ENCODE results near the gene PFDN4.

Gene PFDN4

DNA sequence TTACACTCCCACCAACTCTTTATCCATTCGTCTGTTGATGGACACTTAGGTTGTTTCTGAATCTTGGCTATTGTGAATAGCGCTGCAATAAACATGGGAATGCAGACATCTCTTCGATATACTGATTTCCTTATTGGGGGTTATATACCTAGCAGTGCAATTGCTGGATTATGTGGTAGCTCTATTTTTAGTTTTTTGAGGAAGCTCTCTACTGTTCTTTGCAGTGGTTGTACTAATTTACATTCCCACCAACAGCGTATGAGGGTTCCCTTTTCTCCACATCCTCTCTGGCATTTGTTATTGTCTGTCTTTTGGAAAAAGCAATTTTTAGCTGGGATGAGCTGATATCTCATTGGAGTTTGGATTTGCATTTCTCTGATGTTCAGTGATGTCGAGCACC is 4.6 kb upstream of the PFDN4 start:
- DNase-seq (ENCODE audit: low read depth): no peak

DNA sequence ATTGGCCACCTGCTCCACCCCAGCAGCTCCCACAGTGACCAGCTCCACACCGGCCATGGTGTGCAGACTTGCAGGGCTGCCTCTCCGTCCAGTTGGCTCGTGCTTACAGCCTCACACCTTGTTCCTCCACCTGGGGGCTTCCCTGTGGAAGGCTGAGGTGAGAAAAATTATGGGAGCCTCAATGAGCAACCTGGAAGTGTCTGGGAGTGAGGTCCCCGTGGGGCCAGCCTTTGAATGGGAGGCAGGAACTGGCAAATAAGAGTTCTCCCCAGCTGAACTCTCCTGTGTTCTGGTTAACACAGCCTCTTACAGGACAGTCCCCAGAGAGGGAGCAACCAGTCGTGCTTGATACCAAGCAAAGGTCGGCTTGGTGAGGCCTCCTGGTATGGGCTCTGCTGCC is 3.8 kb upstream of the PFDN4 start:
- no peak overlapping the region for H3K4me3 ChIP-seq (ENCODE audit: low read length)
- TF ChIP-seq, protein P1, sequence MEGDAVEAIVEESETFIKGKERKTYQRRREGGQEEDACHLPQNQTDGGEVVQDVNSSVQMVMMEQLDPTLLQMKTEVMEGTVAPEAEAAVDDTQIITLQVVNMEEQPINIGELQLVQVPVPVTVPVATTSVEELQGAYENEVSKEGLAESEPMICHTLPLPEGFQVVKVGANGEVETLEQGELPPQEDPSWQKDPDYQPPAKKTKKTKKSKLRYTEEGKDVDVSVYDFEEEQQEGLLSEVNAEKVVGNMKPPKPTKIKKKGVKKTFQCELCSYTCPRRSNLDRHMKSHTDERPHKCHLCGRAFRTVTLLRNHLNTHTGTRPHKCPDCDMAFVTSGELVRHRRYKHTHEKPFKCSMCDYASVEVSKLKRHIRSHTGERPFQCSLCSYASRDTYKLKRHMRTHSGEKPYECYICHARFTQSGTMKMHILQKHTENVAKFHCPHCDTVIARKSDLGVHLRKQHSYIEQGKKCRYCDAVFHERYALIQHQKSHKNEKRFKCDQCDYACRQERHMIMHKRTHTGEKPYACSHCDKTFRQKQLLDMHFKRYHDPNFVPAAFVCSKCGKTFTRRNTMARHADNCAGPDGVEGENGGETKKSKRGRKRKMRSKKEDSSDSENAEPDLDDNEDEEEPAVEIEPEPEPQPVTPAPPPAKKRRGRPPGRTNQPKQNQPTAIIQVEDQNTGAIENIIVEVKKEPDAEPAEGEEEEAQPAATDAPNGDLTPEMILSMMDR (conservative IDR thresholded peaks at IDR 0.05; ENCODE audit: low read length): no peak
- DNase-seq (ENCODE audit: low read depth): no peak

More for the DNA sequence above, 4.6 kb upstream of the PFDN4 start:
- TF ChIP-seq, protein P1 (conservative IDR thresholded peaks at IDR 0.05; ENCODE audit: low read length): no peak
- H3K4me3 ChIP-seq (ENCODE audit: low read length): no peak overlapping the region

DNA sequence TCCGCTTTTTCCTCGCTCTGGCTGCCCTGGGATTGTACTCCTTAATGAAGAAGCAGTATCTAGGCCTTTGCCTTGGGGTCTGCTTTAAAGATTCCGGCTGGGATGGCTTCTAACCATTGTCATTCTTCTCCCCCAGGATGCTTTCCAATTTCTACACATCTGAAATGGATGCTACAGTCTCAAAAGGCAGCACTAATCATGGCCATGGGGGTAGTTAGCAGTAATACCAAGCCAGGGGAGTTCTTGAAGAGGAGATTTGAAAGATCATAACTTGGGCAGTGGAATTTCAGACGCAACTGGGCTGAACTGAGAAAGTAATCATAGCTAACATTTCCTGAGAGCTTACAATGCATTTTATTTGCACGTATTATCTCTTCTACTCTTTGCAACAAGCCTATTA is 3.4 kb upstream of the PFDN4 start:
- DNase-seq (ENCODE audit: low read depth): no peak

DNA sequence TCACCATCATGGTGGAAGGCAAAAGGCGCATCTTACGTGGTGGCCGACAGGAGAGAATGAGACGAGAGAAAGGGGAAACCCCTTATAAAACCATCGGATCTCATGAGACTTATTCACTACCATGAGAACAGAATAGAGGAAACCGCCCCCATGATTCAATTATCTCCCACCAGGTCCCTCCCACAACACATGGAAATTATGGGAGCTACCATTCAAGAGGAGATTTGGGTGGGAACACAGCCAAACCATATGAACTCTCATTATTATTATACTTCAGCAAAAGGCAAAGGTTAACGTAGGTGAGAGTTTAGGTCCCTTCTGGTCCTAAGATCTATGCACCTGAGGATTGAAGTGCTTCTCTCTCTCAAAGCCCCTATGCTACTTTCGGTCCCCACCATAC is 2.4 kb upstream of the PFDN4 start:
- no peak overlapping the region for H3K4me3 ChIP-seq (ENCODE audit: low read length)
- no peak for DNase-seq (ENCODE audit: low read depth)
- TF ChIP-seq, protein P1 (conservative IDR thresholded peaks at IDR 0.05; ENCODE audit: low read length): no peak

More for the DNA sequence above, 3.4 kb upstream of the PFDN4 start:
- TF ChIP-seq, protein P1 (conservative IDR thresholded peaks at IDR 0.05; ENCODE audit: low read length): no peak
- no peak overlapping the region for H3K4me3 ChIP-seq (ENCODE audit: low read length)

DNA sequence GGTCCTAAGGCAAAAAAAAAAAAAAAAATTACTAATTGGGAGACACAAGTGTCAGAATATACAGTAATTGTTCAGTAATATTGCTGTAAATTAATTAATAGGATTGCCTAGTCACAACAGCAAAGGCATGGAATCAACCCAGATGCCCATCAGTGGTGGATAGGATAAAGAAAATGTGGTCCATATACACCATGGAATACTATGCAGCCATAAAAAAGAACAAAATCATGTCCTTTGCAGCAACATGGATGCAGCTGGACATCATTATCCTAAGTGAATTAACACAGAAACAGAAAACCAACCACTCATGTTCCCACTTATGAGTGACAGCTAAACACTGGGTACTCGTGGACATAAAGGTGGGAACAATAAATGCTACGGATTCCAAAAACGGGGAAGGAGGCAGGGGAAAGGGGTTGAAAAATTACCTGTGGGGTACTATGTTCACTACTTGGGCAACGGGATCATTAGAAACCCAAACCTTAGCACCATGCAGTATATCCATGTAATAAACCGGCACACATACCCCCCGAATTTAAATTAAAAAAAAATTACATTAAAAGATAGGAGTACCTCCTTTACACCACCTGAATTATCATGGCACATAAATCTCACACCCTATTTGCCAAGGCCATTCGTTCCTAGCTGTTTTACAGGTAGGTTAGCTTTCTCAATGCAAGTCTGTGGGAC is 689 bp upstream of the PFDN4 start:
- peak overlapping the region; percentile 31 for H3K4me3 ChIP-seq (ENCODE audit: low read length)
- TF ChIP-seq, protein P1 (conservative IDR thresholded peaks at IDR 0.05; ENCODE audit: low read length): no peak
- no peak for DNase-seq (ENCODE audit: low read depth)

DNA sequence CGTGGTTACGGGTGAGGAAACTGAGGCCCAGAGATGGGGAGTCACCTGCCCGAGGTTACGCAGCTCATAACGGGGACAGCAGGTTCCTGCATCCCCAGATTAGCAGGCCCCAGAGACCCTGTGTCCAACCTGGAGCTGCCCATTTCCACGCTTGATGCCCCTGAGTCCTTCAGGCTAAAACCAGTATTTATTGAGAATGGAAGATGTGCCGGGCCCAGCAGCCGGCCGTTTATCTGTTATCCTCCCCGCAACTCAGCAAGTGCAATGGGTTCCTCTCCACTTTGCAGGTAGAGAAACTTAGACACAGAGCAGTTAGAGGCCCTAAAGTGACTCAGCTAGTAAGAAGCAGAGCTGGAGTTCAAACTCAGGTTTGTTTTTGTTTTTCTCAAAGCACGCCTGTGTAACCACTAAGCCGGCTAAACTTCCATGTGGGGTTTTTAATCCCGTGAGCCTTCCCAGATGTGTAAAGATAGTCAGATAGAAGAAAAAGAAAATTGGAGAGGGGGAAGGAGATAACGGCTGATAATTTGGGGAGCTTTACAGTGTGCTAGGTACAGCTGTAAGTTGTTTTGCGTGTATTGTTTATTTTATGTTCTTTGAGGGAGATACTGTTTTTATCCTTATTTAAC is 775 bp downstream of the PFDN4 start:
- peak overlapping the region; percentile 95 for H3K4me3 ChIP-seq (ENCODE audit: low read length)
- peak; percentile 67 for DNase-seq (ENCODE audit: low read depth)
- TF ChIP-seq, protein P1 (conservative IDR thresholded peaks at IDR 0.05; ENCODE audit: low read length): no peak

DNA sequence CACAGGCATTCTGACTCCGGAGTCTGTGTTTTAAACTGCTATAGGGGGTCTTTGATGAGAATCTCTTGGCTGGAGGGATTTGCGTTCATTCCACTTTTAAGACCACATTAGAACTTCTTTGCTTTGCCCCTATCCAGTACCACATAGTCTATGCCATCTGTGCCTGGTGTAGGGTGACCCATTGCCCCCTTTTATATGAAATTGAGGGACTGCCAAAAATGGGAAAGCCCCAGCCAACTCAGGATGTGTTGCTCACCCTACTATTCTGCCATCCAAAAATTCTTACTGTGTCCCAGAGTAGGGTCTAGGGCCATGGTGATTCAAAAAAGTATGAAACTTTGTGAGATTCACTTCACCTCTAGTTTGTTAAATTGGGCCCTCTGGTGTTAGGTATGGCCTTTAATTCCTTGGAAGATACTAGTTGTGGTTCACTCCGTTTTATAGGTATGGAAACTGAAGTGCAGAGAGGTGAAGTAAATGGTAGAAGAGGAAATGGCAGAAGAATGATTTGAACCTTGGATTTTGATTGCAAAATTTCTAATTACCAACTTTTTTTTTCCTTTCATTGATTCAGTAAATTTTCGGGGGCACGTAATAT is 1.4 kb downstream of the PFDN4 start:
- TF ChIP-seq, protein P1 (conservative IDR thresholded peaks at IDR 0.05; ENCODE audit: low read length): no peak
- no peak for DNase-seq (ENCODE audit: low read depth)
- H3K4me3 ChIP-seq (ENCODE audit: low read length): peak overlapping the region; percentile 95

All from AG10803 (cell line).